ENCODE results near the gene SHC1.

Gene SHC1, protein sequence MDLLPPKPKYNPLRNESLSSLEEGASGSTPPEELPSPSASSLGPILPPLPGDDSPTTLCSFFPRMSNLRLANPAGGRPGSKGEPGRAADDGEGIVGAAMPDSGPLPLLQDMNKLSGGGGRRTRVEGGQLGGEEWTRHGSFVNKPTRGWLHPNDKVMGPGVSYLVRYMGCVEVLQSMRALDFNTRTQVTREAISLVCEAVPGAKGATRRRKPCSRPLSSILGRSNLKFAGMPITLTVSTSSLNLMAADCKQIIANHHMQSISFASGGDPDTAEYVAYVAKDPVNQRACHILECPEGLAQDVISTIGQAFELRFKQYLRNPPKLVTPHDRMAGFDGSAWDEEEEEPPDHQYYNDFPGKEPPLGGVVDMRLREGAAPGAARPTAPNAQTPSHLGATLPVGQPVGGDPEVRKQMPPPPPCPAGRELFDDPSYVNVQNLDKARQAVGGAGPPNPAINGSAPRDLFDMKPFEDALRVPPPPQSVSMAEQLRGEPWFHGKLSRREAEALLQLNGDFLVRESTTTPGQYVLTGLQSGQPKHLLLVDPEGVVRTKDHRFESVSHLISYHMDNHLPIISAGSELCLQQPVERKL

GRCh38 chr1:154970631-154971340 lies at the start of gene SHC1:
Gene SHC1 (minus strand): TSS chr1:154970747. CDS start chr1:154970526, 221 bp downstream.
- DNase-seq, result peak; percentile 87

- DNase-seq, result no peak
Observed at GRCh38 chr1:155019377-155020245, 49.1 kb upstream of the SHC1 start.

GRCh38 chr1:155018617-155019348 lies 48.2 kb upstream of the SHC1 start:
- no peak for DNase-seq

GRCh38 chr1:155017946-155018316 lies 47.4 kb upstream of the SHC1 start:
- DNase-seq, result no peak

DNA sequence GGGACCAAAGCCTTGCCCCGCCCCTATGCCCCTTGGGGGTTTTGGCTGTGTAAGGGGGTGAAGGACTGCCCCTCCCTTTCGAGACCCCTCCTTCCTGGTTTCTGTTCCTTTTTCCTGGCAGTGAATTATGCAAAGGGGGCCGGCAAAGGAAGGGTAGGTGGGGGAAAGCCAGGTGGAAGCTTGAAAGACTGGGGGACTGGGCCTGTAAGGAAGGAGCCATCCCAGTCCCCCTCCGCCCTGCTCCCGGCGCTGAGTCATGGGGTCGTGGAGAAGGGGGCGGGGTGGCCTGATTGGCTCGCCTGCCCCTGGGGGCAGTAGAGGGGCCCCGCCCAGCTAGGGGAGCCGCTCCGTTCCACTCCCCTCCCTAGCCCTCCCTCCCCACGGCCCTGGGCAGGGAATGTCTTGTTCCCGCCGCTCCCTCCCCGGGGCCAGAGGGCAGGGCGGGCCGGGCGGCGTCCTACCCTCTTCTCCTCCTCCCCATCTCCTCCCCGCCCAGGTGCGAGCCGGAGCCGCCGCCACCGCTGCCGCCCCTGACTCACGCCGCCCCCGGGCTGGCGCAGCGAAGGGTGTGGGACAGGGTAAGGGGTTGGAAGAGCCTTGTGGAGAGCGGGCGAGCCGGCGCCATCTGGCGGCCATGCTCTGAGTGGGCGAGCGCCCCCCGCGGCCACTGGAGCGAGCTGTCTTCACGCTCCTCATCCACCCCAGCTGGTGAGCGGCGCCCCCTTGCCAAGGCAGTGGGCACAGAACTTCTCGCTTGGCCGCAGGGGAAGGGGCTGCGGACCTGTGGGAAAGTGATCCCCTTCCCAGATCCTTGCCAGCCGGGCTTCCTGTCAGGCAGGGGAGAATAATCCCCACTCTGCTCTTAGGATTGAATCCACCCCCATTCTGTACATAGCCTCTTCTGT lies 46.7 kb upstream of the SHC1 start:
- peak; percentile 90 for DNase-seq

DNA sequence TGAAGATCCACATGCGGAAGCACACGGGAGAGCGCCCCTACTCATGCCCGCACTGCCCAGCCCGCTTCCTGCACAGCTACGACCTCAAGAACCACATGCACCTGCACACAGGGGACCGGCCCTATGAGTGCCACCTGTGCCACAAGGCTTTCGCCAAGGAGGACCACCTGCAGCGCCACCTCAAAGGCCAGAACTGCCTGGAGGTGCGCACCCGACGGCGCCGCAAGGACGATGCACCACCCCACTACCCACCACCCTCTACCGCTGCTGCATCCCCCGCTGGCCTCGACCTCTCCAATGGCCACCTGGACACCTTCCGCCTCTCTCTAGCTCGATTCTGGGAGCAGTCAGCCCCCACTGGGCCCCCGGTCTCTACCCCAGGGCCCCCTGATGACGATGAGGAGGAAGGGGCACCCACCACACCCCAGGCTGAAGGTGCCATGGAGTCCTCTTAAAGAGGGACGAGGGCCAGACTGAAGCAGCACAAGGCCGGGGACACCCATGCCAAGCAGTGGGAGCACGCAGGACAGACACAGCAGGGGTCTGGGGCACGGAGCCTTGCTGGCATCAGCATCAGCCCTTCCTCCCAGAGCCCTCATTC lies 45.8 kb upstream of the SHC1 start:
- no peak for DNase-seq

DNA sequence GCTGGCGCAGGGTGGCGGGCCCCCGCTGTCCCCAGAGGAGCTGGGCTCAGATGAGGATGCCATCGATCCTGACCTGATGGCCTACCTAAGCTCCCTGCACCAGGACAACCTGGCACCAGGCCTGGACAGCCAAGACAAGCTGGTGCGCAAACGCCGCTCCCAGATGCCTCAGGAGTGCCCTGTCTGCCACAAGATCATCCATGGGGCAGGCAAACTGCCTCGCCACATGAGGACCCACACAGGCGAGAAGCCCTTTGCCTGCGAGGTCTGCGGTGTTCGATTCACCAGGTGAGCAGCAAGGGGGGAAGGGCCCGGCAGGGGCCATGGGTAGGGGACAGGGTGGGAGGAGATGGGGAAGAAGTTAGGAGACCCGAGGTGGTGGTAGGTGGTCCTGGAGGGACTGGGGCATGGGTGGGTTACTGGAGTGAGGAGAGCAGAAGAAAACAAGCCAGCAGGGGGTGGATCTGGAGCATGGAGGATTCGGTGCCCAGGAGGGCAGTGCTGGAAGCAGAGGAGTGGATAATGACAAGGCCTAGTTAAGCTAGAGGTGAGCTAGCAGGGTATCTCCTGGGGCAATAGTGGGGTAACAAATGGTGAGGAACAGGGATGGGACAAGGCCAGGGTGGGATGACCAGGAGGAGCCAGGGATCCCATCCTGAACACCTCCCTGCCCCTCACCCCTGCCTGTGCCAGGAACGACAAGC lies 45.1 kb upstream of the SHC1 start:
- DNase-seq, result no peak

GRCh38 chr1:155014709-155015508 lies 44.4 kb upstream of the SHC1 start:
- DNase-seq, result no peak

DNA sequence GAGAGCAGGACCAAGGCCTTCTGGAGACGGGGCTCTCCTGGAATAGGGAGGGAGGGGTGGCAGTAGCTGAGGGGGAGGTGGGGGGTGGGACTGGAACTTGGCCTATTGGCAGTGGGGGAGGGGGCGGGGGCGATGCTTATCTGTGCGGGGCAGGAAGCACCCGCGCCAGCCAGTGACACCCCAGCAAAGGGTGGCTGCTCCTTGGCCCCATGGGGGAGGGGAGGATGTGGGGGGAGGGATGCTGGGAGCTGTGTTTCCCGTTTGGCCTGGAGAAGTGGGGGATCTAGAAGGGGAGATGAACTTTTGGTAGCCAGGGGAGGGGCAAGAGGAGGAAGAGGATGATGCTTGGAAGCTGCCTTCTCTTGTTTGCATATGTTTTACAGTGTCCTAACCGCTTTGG lies 43.1 kb upstream of the SHC1 start:
- no peak for DNase-seq

- DNase-seq, result no peak
Observed at GRCh38 chr1:155012776-155013602, 42.4 kb upstream of the SHC1 start.

DNA sequence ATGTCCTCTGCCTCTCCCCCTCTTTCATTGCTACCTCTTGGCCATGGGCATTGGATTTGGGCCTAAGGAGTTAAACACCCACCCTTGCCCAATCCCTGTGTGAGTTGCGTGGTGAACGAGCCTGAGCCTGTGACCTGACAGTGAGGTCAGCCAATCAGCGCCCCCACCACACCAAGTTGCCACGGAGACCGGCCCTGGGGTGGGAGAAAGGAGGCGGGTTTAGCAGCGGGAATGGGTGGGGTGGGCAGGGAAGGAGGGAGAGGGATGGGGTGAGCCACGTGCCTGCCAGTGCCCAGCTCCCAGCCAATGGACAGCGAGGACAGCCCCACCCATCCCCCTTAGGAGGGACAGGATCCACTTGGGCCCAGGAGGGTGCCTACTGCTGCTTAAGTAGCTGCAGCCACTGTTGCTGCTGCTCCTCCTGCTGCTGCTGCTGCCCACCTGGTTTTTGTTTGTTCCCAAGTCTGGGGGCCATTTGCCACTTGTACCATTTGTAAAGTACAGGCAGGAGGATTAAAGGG lies 41.5 kb upstream of the SHC1 start:
- DNase-seq, result peak; percentile 84

DNA sequence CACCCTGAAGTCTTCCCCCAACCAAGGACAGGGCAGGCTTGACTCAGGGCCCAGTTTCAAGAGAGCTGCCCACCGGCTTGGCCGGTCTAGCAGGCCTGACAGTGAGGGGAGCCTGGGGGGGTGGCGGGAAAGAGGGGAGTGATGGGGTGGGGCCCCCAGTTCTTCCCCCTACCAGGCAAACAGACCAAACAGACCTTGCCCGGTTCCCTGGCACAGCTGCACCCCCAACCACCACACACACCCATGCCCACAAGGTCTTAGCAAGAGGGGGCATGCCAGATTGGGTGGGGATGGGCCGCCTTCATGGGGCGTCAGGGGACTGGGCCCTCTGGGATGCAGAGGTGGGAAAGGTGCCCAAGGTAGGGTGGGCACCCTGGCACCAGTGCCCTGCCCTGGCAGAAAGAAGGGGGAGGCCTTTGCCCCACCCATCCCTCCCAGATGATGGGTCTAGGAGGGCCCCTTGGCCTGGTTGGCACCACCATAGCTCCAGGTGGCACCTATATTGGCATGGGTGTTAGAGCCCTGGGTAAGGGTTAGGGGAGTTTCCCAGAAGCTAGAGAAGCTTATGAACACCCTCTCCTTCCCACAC lies 41.0 kb upstream of the SHC1 start:
- no peak for DNase-seq

GRCh38 chr1:155011004-155011416 lies 40.5 kb upstream of the SHC1 start:
- no peak for DNase-seq

- no peak for DNase-seq
Observed at GRCh38 chr1:155010211-155010918, 39.8 kb upstream of the SHC1 start.

DNA sequence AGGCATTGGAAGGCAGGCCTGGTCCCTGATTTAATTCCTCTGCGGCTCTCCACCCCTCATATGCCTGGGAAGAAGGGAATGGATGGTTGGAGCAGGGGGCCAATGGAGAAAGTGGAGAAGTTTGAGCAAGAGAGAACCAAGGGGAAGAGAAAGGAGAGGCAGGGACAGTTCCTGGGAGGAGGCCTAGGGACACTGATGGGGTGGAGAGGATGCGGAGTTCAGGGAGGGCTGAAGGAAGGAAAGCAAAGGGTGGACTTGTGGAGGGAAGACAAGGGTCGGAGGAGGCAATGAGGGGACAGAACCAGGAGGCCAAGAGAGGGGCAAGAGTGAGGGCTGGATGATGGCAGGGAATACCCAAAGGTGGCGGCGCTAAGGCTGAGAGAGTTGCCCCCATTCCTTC lies 39.2 kb upstream of the SHC1 start:
- no peak for DNase-seq

DNA sequence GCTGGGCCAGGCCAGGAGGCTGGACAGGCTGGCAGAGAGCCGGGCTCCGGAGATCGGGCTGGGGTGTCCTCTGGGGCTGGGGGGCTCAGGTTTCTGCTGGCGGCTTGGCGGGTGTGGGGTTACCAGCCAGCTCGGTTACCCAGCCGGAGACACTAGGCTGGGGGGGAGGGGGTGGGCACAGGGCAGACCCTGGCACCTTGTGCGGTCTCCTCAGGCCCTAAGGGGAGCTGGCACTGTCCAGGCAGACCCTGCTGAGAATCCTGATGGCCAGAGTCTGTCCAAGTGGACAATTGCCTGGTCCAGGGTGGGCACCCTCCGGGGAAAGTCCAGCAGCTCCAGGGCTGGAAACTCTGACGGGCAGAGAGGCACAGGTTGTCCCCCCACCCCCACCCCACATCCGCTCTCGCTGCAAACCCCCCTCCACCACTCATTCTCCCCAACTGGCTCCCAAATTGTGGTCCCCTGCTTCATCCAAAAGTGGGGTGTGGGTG lies 38.7 kb upstream of the SHC1 start:
- DNase-seq, result no peak
